Endothelial cell (in vitro differentiated cells): ENCODE measurements around the gene MAGEB16. TPM values are rescaled to one million over a fixed set of nuclear protein-coding genes. Genes with fewer than 3 reads are reported as not detected.
A peak's percentile ranks its signal among the peaks of the same experiment; 100 is the strongest.

ENCODE experiments used
- DNase-seq: peaks from one replicate; pipeline ENCODE4 v3.0.0; 2021; ENCODE audit warnings: low spot score
- H3K27ac Mint-ChIP-seq: one replicate; pipeline ENCODE4 v1.8.0; 2021; ENCODE audit warnings: mixed read lengths, inconsistent platforms; ENCODE audit not compliant: unreplicated experiment
- H3K27me3 Mint-ChIP-seq: one replicate; pipeline ENCODE4 v1.8.0; 2021; ENCODE audit warnings: mild to moderate bottlenecking, moderate library complexity, mixed read lengths, inconsistent platforms; ENCODE audit not compliant: unreplicated experiment
- H3K36me3 Mint-ChIP-seq: one replicate; pipeline ENCODE4 v1.8.0; 2021; ENCODE audit warnings: mild to moderate bottlenecking, low read depth, mixed read lengths, inconsistent platforms; ENCODE audit not compliant: unreplicated experiment
- H3K4me1 Mint-ChIP-seq: one replicate; pipeline ENCODE4 v1.8.0; 2021; ENCODE audit warnings: mild to moderate bottlenecking, mixed read lengths, inconsistent platforms; ENCODE audit not compliant: unreplicated experiment
- H3K4me3 Mint-ChIP-seq: one replicate; pipeline ENCODE4 v1.8.0; 2021; ENCODE audit warnings: mild to moderate bottlenecking, mixed read lengths, inconsistent platforms; ENCODE audit not compliant: unreplicated experiment
- H3K9me3 Mint-ChIP-seq: one replicate; pipeline ENCODE4 v1.8.0; 2021; ENCODE audit warnings: mixed read lengths, inconsistent platforms; ENCODE audit not compliant: unreplicated experiment
- CTCF ChIP-seq: fragments of 200-600 bp; sonication (generic); IDR thresholded peaks from one replicate; pipeline ENCODE4 v1.5.0; 2021; ENCODE audit warnings: antibody characterized with exemption; ENCODE audit not compliant: unreplicated experiment
- total RNA-seq: library from RNA; stranded (reverse); fragmentation: NEBNext Ultra II Directional; extraction: Animal tissue kit (Norgen Biotek cat#: 25700); gene quantifications from one replicate; pipeline ENCODE4 v1.2.1, GENCODE V29; 2021; ENCODE audit not compliant: unreplicated experiment

The MAGEB16 gene
- total RNA-seq, 1 donor from 2014 or later = not detected

- Mint-ChIP-seq H3K36me3 (no peaks in the 10 kb centered on the region), H3K4me3 (no peak overlapping the region), H3K27me3 (peaks cover 2% of the 10 kb centered on the region), H3K9me3 (no peaks in the 10 kb centered on the region), H3K27ac (no peak overlapping the region), H3K4me1 (peaks cover 6% of the 10 kb centered on the region)
- DNase-seq = no peak
- no peak for TF ChIP-seq CTCF
Observed at GRCh38 chrX:35841872-35842271, 43.7 kb downstream of the MAGEB16 start.

GRCh38 chrX:35842674-35843073 lies 44.5 kb downstream of the MAGEB16 start:
- no peak for DNase-seq
- Mint-ChIP-seq H3K36me3 (no peaks in the 10 kb centered on the region), H3K27me3 (peaks cover 2% of the 10 kb centered on the region), H3K4me1 (peaks cover 6% of the 10 kb centered on the region), H3K4me3 (no peak overlapping the region), H3K9me3 (no peaks in the 10 kb centered on the region), H3K27ac (peak overlapping the region; percentile 92)
- no peak for TF ChIP-seq CTCF

- Mint-ChIP-seq H3K9me3 (no peaks in the 10 kb centered on the region), H3K27me3 (peaks cover 2% of the 10 kb centered on the region), H3K27ac (no peak overlapping the region), H3K4me3 (no peak overlapping the region), H3K4me1 (peaks cover 3% of the 10 kb centered on the region), H3K36me3 (no peaks in the 10 kb centered on the region)
- no peak for TF ChIP-seq CTCF
- no peak for DNase-seq
Observed at GRCh38 chrX:35847736-35848135, 49.6 kb downstream of the MAGEB16 start.

Other genes starting within 250 kb of the MAGEB16 start
- 0.44 TPM for gene CFAP47, start 121.4 kb downstream of the MAGEB16 start, total RNA-seq